ENCODE measurements around the gene TMEM237. TPM values are rescaled to one million over a fixed set of nuclear protein-coding genes. Genes with fewer than 3 reads are reported as not detected.

The TMEM237 gene
- total RNA-seq, 1 donor from 2014 or later, result 82.9 TPM

- no peaks in the 10 kb centered on the region for H3K36me3 ChIP-seq
These were observed 63.8 kb downstream of the TMEM237 start for GRCh38 chr2:201579536-201579935.

GRCh38 chr2:201575971-201576370 is 67.3 kb downstream of the TMEM237 start:
- Histone ChIP-seq H2AFZ (replicated peaks) (no peak overlapping the region), H3K9me3 (ENCODE audit: low read depth) (no peaks in the 10 kb centered on the region), H3K27me3 (no peaks in the 10 kb centered on the region), H3K4me3 (no peak overlapping the region), H3K36me3 (no peaks in the 10 kb centered on the region), H3K79me2 (ENCODE audit: low read depth) (no peaks in the 10 kb centered on the region), H4K20me1 (ENCODE audit: low read depth) (no peaks in the 10 kb centered on the region), H3K27ac (no peak overlapping the region), H3F3A (ENCODE audit: low read depth) (no peaks in the 10 kb centered on the region), H3K4me2 (no peak overlapping the region), H3K4me1 (no peaks in the 10 kb centered on the region), H3K9ac (no peak overlapping the region)
- H3K4me1 Mint-ChIP-seq, result no peaks in the 10 kb centered on the region
- H3K36me3 Mint-ChIP-seq, result no peaks in the 10 kb centered on the region
- no peaks in the 10 kb centered on the region for H3K27me3 Mint-ChIP-seq (ENCODE audit: insufficient read depth, low read depth)
- H3K4me3 Mint-ChIP-seq, result no peak overlapping the region
- DNase-seq (ENCODE audit: low spot score), result no peak
- no peaks in the 10 kb centered on the region for H3K9me3 Mint-ChIP-seq
- H3K27ac Mint-ChIP-seq, result no peak overlapping the region
- no peak for TF ChIP-seq EZH2phosphoT487 (IDR thresholded peaks at IDR 0.05)
- TF ChIP-seq EZH2 (IDR thresholded peaks at IDR 0.05), result no peak
- TF ChIP-seq CTCF (IDR thresholded peaks at IDR 0.05), result no peak

More at GRCh38 chr2:201579536-201579935, 63.8 kb downstream of the TMEM237 start:
- no peaks in the 10 kb centered on the region for H3F3A ChIP-seq (ENCODE audit: low read depth)
- no peaks in the 10 kb centered on the region for H3K27me3 Mint-ChIP-seq (ENCODE audit: insufficient read depth, low read depth)
- H3K4me2 ChIP-seq, result no peak overlapping the region
- H3K9me3 Mint-ChIP-seq, result no peaks in the 10 kb centered on the region
- H3K27ac ChIP-seq, result no peak overlapping the region
- H3K79me2 ChIP-seq (ENCODE audit: low read depth), result no peaks in the 10 kb centered on the region
- no peaks in the 10 kb centered on the region for H3K36me3 Mint-ChIP-seq
- no peak overlapping the region for H3K9ac ChIP-seq
- H3K4me1 Mint-ChIP-seq, result no peaks in the 10 kb centered on the region
- no peak for DNase-seq (ENCODE audit: low spot score)
- no peaks in the 10 kb centered on the region for H3K9me3 ChIP-seq (ENCODE audit: low read depth)
- no peak overlapping the region for H3K4me3 ChIP-seq
- H4K20me1 ChIP-seq (ENCODE audit: low read depth), result no peaks in the 10 kb centered on the region
- no peaks in the 10 kb centered on the region for H3K27me3 ChIP-seq
- no peak overlapping the region for H2AFZ ChIP-seq (replicated peaks)
- H3K4me1 ChIP-seq, result no peaks in the 10 kb centered on the region
- no peak overlapping the region for H3K4me3 Mint-ChIP-seq
- TF ChIP-seq CTCF (IDR thresholded peaks at IDR 0.05) (no peak), EZH2phosphoT487 (IDR thresholded peaks at IDR 0.05) (no peak)
- H3K27ac Mint-ChIP-seq, result no peak overlapping the region

GRCh38 chr2:201574766-201575165 is 68.5 kb downstream of the TMEM237 start:
- H3K4me3 Mint-ChIP-seq, result no peak overlapping the region
- no peak for DNase-seq (ENCODE audit: low spot score)
- no peaks in the 10 kb centered on the region for H3K4me1 Mint-ChIP-seq
- H4K20me1 ChIP-seq (ENCODE audit: low read depth), result no peaks in the 10 kb centered on the region
- no peak overlapping the region for H3K4me2 ChIP-seq
- no peak overlapping the region for H3K9ac ChIP-seq
- H3K4me3 ChIP-seq, result no peak overlapping the region
- no peaks in the 10 kb centered on the region for H3K9me3 ChIP-seq (ENCODE audit: low read depth)
- no peaks in the 10 kb centered on the region for H3K4me1 ChIP-seq
- H3K27me3 ChIP-seq, result no peaks in the 10 kb centered on the region
- H3K36me3 Mint-ChIP-seq, result no peaks in the 10 kb centered on the region
- H2AFZ ChIP-seq (replicated peaks), result no peak overlapping the region
- no peaks in the 10 kb centered on the region for H3K36me3 ChIP-seq
- TF ChIP-seq CTCF (IDR thresholded peaks at IDR 0.05) (no peak), EZH2 (IDR thresholded peaks at IDR 0.05) (no peak), EZH2phosphoT487 (IDR thresholded peaks at IDR 0.05) (no peak)
- H3K27ac Mint-ChIP-seq, result no peak overlapping the region
- H3K9me3 Mint-ChIP-seq, result no peaks in the 10 kb centered on the region
- no peak overlapping the region for H3K27ac ChIP-seq
- H3F3A ChIP-seq (ENCODE audit: low read depth), result no peaks in the 10 kb centered on the region
- no peaks in the 10 kb centered on the region for H3K79me2 ChIP-seq (ENCODE audit: low read depth)
- H3K27me3 Mint-ChIP-seq (ENCODE audit: insufficient read depth, low read depth), result peaks cover 3% of the 10 kb centered on the region

Measured in neural progenitor cell (in vitro differentiated cells).